ENCODE measurements around the gene FABP6.

DNA sequence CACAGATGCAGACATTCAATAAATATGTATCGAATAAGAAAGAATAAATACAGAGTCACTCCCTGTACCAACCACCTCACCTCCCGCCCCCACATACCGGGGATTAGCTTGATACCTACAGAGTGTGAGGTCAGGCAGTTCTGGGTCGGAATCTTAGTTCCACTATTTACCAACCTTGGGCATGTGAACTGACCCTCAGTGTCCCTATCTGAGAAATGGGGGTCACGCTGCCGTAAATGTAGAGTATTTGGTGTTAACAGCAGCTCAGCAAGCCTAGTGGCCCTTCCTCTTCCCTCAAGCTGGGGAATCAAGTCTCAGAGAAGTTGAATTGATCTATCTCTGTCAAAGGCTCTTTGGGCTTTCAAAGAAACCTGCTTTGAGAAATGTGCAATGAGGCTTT, 57.6 kb downstream of the FABP6 start:
- TF ChIP-seq EZH2 (IDR thresholded peaks at IDR 0.05; ENCODE audit: low read length, unreplicated experiment) (no peak), EZH2phosphoT487 (IDR thresholded peaks at IDR 0.05; ENCODE audit: borderline replicate concordance, low read length) (no peak)
- TF ChIP-seq, protein P1, sequence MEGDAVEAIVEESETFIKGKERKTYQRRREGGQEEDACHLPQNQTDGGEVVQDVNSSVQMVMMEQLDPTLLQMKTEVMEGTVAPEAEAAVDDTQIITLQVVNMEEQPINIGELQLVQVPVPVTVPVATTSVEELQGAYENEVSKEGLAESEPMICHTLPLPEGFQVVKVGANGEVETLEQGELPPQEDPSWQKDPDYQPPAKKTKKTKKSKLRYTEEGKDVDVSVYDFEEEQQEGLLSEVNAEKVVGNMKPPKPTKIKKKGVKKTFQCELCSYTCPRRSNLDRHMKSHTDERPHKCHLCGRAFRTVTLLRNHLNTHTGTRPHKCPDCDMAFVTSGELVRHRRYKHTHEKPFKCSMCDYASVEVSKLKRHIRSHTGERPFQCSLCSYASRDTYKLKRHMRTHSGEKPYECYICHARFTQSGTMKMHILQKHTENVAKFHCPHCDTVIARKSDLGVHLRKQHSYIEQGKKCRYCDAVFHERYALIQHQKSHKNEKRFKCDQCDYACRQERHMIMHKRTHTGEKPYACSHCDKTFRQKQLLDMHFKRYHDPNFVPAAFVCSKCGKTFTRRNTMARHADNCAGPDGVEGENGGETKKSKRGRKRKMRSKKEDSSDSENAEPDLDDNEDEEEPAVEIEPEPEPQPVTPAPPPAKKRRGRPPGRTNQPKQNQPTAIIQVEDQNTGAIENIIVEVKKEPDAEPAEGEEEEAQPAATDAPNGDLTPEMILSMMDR (conservative IDR thresholded peaks at IDR 0.05; ENCODE audit: low read depth, low read length): no peak

Measured in PC-3 (cell line).